K562 (cell line): ENCODE measurements around the gene KRTCAP2. TPM values are rescaled to one million over a fixed set of nuclear protein-coding genes. Genes with fewer than 3 reads are reported as not detected.

ENCODE experiments used
- ATF6 ChIP-seq: sonication (generic); formaldehyde crosslinking; IDR thresholded peaks from 2 replicates; pipeline ENCODE4 v1.4.0; 2020; ENCODE audit warnings: mild to moderate bottlenecking, missing genetic modification reagents
- HSF4 ChIP-seq: fragments of 250-450 bp; sonication (Bioruptor Pico); IDR thresholded peaks from 2 replicates; pipeline ENCODE4 v2.1.2; 2022; ENCODE audit warnings: mild to moderate bottlenecking, moderate library complexity, borderline replicate concordance
- IFI16 ChIP-seq: fragments of 250-450 bp; sonication (Bioruptor Pico); IDR thresholded peaks from 2 replicates; pipeline ENCODE4 v2.1.2; 2022; ENCODE audit warnings: mild to moderate bottlenecking, inconsistent platforms
- JUND ChIP-seq, 2 experiments: IDR thresholded peaks; 2 replicates in 1 of 2; 3 replicates in 1 of 2; pipeline ENCODE4 v1.6.1; 2011; ENCODE audit warnings: borderline replicate concordance in 2 of 2, low read depth in 2 of 2, low read length in 2 of 2, improper control_type of control experiment in 1 of 2, missing biosample characterization in 1 of 2, missing genetic modification characterization in 1 of 2, missing genetic modification reagents in 1 of 2
- KDM4B ChIP-seq, 2 experiments: fragments of 450-650 bp in 1 of 2; sonication (generic) in 1 of 2; IDR thresholded peaks; 2 replicates each; pipeline ENCODE4 v1.6.1; 2016 to 2017; ENCODE audit warnings: borderline replicate concordance in 2 of 2, antibody characterized with exemption in 1 of 2, low read depth in 1 of 2, mild to moderate bottlenecking in 1 of 2
- MTA2 ChIP-seq: fragments of 450-650 bp; IDR thresholded peaks from 2 replicates; pipeline ENCODE4 v1.6.1; 2016; ENCODE audit warnings: low read depth
- MTA3 ChIP-seq: fragments of 450-650 bp; formaldehyde crosslinking; IDR thresholded peaks from 2 replicates; pipeline ENCODE4 v1.6.1; 2017; ENCODE audit warnings: mild to moderate bottlenecking, borderline replicate concordance
- NELFE ChIP-seq: IDR thresholded peaks from 2 replicates; pipeline ENCODE4 v1.6.1; 2011; ENCODE audit warnings: mild to moderate bottlenecking; ENCODE audit not compliant: insufficient read depth, insufficient read length
- PKNOX1 ChIP-seq: fragments of 450-650 bp; IDR thresholded peaks from 2 replicates; pipeline ENCODE4 v1.6.1; 2016
- POLR2A ChIP-seq: fragments of 450-650 bp; conservative IDR thresholded peaks from 2 replicates; pipeline ENCODE4 v1.6.1; 2016
- STAG1 ChIP-seq: sonication (generic); formaldehyde crosslinking; IDR thresholded peaks from 2 replicates; pipeline ENCODE4 v1.5.0; 2020; ENCODE audit warnings: missing genetic modification reagents, borderline replicate concordance
- STAT5B ChIP-seq: fragments of 250-450 bp; sonication (Bioruptor Pico); IDR thresholded peaks from 2 replicates; pipeline ENCODE4 v1.8.0; 2021; ENCODE audit warnings: mild to moderate bottlenecking, inconsistent platforms
- SUPT5H ChIP-seq: fragments of 450-650 bp; IDR thresholded peaks from 2 replicates; pipeline ENCODE4 v1.6.1; 2016
- YY1 ChIP-seq, 3 experiments: IDR thresholded peaks; 2 replicates each; pipeline ENCODE4 v1.6.1; 2011; ENCODE audit warnings: low read length in 2 of 3, mild to moderate bottlenecking in 2 of 3, moderate library complexity in 2 of 3, borderline replicate concordance in 1 of 3, control low read depth in 1 of 3, low read depth in 1 of 3; ENCODE audit not compliant: insufficient read depth in 3 of 3, insufficient replicate concordance in 2 of 3, control insufficient read depth in 1 of 3, insufficient read length in 1 of 3; ENCODE audit errors: extremely low read depth in 1 of 3
- ZBTB34 ChIP-seq: fragments of 250-450 bp; sonication (Bioruptor Pico); IDR thresholded peaks from 2 replicates; pipeline ENCODE4 v1.8.0; 2021; ENCODE audit warnings: mild to moderate bottlenecking, moderate library complexity
- ZNF384 ChIP-seq: IDR thresholded peaks from 2 replicates; pipeline ENCODE4 v1.6.1; 2012; ENCODE audit warnings: low read depth, low read length, improper control_type of control experiment
- ZNF699 ChIP-seq: fragments of 250-450 bp; sonication (Bioruptor Pico); IDR thresholded peaks from 2 replicates; pipeline ENCODE4 v1.8.0; 2021; ENCODE audit warnings: mild to moderate bottlenecking, moderate library complexity; ENCODE audit not compliant: insufficient replicate concordance
- polyA plus RNA-seq, 8 experiments: library from polyadenylated mRNA; depleted of rRNA in 4 of 8; stranded (reverse) in 5 of 8; unstranded in 3 of 8; fragments of >200 nt; fragmentation: Nextera tagmentation in 2 of 8; fragmentation: Illumina TruSeq in 1 of 8; extraction: Ambion mirVana in 2 of 8; extraction: Trizol in 1 of 8; gene quantifications; 2 replicates each; pipeline versions ENCODE4 v1.2.1 to v1.2.3, GENCODE V29; 2011 to 2014; ENCODE audit warnings: inconsistent platforms in 1 of 8, missing spikeins in 1 of 8
- total RNA-seq, 7 experiments: library from RNA; depleted of rRNA in 6 of 7; stranded (reverse); fragments of >200 nt in 6 of 7; fragmentation: Illumina TruSeq in 2 of 7; extraction: Trizol in 2 of 7; gene quantifications; 2 replicates each; pipeline versions ENCODE4 v1.2.1 to v1.2.3, GENCODE V29; 2011 to 2021; ENCODE audit warnings: low replicate concordance in 1 of 7
- TF ChIP-seq, protein P1 (sequence below): sonication (generic); formaldehyde crosslinking; IDR thresholded peaks from 2 replicates; pipeline ENCODE4 v1.8.1; 2023; ENCODE audit warnings: mild to moderate bottlenecking, missing genetic modification reagents, moderate library complexity

Gene KRTCAP2
- total and polyA plus RNA-seq, 9 of the 15 experiments (the other 6 are each of a cell fraction or from before 2014, with no cell fraction given) = 126 to 436 (median 244) TPM

DNA sequence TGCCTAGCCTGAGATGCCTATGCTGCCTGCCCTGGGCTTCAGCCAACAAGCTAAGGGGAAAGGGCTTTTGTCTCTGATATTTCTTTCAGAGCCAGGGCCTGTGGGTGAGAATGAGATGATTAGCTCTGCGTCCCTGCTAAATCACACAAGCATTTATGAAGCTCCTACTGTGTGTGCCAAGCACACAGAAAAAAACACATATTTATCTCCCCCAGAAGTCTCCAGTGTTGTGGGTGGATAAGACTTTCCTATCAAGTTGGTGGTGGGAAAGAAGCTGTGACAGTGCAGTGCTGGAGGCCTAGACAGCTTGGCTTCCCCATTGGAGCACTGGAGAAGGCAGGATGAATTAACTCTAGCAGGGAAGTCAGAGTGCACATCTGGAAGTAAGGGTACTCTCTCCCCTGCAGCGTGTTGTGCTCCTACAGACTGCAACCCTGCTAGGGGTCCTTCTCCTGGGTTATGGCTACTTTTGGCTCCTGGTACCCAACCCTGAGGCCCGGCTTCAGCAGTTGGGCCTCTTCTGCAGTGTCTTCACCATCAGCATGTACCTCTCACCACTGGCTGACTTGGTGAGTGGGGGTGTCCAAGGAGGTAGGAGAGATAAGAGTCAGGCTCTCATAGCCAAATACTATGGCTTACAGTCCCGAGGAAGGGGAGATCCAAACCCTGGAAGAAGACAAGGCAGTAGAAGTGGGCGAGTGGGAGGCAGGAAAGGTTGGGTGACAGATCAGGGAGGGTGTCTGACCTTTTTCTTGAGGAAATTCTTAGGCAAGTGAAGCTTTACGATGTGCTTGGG is 35.8 kb downstream of the KRTCAP2 start (continued):
- TF ChIP-seq ZBTB34 (CRISPR knock-in tag) (no peak), HSF4 (no peak), STAT5B (CRISPR knock-in tag) (no peak), JUND (IDR thresholded peaks at IDR 0.05; ENCODE audit: borderline replicate concordance, low read depth, low read length) (peak; percentile 36; the same call in 1 of the 2 replicates), JUND (tag; IDR thresholded peaks at IDR 0.05; ENCODE audit: borderline replicate concordance, low read depth, low read length) (no peak), ZNF699 (CRISPR knock-in tag) (no peak), NELFE (no peak), MTA3 (no peak), KDM4B (IDR thresholded peaks at IDR 0.05; ENCODE audit: borderline replicate concordance in 2 of 2, low read depth in 1 of 2) (no peak), POLR2A (no peak), IFI16 (no peak), ATF6 (no peak), YY1 (IDR thresholded peaks at IDR 0.05; ENCODE audit: borderline replicate concordance in 1 of 3, control insufficient read depth in 1 of 3, extremely low read depth in 1 of 3, insufficient read depth in 3 of 3, insufficient read length in 1 of 3, insufficient replicate concordance in 2 of 3, low read depth in 1 of 3, low read length in 2 of 3) (no peak), PKNOX1 (no peak), STAG1 (no peak), ZNF384 (no peak), SUPT5H (no peak), MTA2 (peak; percentile 39; the same call in 1 of the 2 replicates)
- TF ChIP-seq, protein P1, sequence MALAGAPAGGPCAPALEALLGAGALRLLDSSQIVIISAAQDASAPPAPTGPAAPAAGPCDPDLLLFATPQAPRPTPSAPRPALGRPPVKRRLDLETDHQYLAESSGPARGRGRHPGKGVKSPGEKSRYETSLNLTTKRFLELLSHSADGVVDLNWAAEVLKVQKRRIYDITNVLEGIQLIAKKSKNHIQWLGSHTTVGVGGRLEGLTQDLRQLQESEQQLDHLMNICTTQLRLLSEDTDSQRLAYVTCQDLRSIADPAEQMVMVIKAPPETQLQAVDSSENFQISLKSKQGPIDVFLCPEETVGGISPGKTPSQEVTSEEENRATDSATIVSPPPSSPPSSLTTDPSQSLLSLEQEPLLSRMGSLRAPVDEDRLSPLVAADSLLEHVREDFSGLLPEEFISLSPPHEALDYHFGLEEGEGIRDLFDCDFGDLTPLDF (CRISPR knock-in tag) = no peak
